Stimulated activated CD8-positive, alpha-beta memory T cell treated with anti-CD3 and anti-CD28 coated beads, Interleukin-2, amount 100 ng/mL, for 1 hour (primary cell): ENCODE results near the gene CLIC1.
"Not testable (repeated sequence)": the region's sequence is repeated elsewhere in the genome, so short reads cannot be mapped to it uniquely, and the experiment has no call there.

Experiments
- DNase-seq, 2 donors: peaks; one replicate each; pipeline ENCODE4 v3.0.0-alpha.2; 2020; ENCODE audit warnings: low read depth in 2 of 2

The CLIC1 gene

GRCh38 chr6:31722173-31722572 is 14.2 kb downstream of the CLIC1 start:
- DNase-seq: no peak

- no peak for DNase-seq
These were observed 14.8 kb downstream of the CLIC1 start, which contains the start of gene LY6G6C for GRCh38 chr6:31721351-31722020. Gene LY6G6C (minus strand): TSS chr6:31721746. CDS start chr6:31721679, 67 bp downstream.

GRCh38 chr6:31720196-31720770 is 16.0 kb downstream of the CLIC1 start:
- no peak for DNase-seq

GRCh38 chr6:31719001-31719400 is 17.3 kb downstream of the CLIC1 start:
- no peak for DNase-seq

GRCh38 chr6:31718265-31718664 is 18.1 kb downstream of the CLIC1 start:
- no peak for DNase-seq

- DNase-seq: no peak
These were observed 18.7 kb downstream of the CLIC1 start for GRCh38 chr6:31717499-31718222.

- no peak for DNase-seq
These were observed 21.0 kb downstream of the CLIC1 start, which contains the start of gene LY6G6D for GRCh38 chr6:31715022-31715958. Gene LY6G6D (plus strand): TSS chr6:31715348. CDS start chr6:31715356, 8 bp downstream.

GRCh38 chr6:31713991-31714684 is 22.2 kb downstream of the CLIC1 start:
- DNase-seq: no peak

GRCh38 chr6:31713465-31713864 is 22.9 kb downstream of the CLIC1 start:
- DNase-seq: no peak

- no peak for DNase-seq
These were observed 24.0 kb downstream of the CLIC1 start for GRCh38 chr6:31712296-31712695.

GRCh38 chr6:31711233-31711632 is 25.1 kb downstream of the CLIC1 start:
- no peak for DNase-seq

- DNase-seq: no peak
These were observed 25.7 kb downstream of the CLIC1 start for GRCh38 chr6:31710523-31711219.

- DNase-seq: not testable (repeated sequence)
These were observed 27.2 kb downstream of the CLIC1 start for GRCh38 chr6:31709157-31709556.

- DNase-seq: no peak
These were observed 28.1 kb downstream of the CLIC1 start for GRCh38 chr6:31708224-31708623.

GRCh38 chr6:31707701-31708100 is 28.6 kb downstream of the CLIC1 start:
- no peak for DNase-seq

- no peak for DNase-seq
These were observed 29.7 kb downstream of the CLIC1 start, which contains the start of gene LY6G6F for GRCh38 chr6:31706599-31706998. Gene LY6G6F (plus strand): TSS chr6:31706866. CDS start chr6:31706907, 41 bp downstream.

- no peak for DNase-seq
These were observed 30.4 kb downstream of the CLIC1 start for GRCh38 chr6:31705931-31706330.

- DNase-seq: peak; percentile 93 to 95
These were observed 33.3 kb downstream of the CLIC1 start, which contains the start of gene ABHD16A for GRCh38 chr6:31702819-31703716. Gene ABHD16A (minus strand): TSS chr6:31703324. CDS start chr6:31703281, 43 bp downstream.

GRCh38 chr6:31702405-31702818 is 33.9 kb downstream of the CLIC1 start:
- DNase-seq: no peak
